Left ventricle myocardium inferior (tissue), 1 donor: ENCODE data around the gene RGP1. TPM values are rescaled to one million over a fixed set of nuclear protein-coding genes. Genes with fewer than 3 reads are reported as not detected.

Source experiments
- DNase-seq: peaks from one replicate; pipeline ENCODE4 v3.0.0-alpha.2; 2020
- H3K27ac ChIP-seq: fragments of 200-600 bp; replicated peaks from 2 replicates; pipeline ENCODE4 v1.8.0; 2021
- H3K27me3 ChIP-seq: fragments of 200-600 bp; 2 replicates; pipeline ENCODE4 v1.8.0; 2021; ENCODE audit warnings: low read depth
- H3K36me3 ChIP-seq: fragments of 200-600 bp; 2 replicates; pipeline ENCODE4 v1.8.0; 2021
- H3K4me1 ChIP-seq: fragments of 200-600 bp; 2 replicates; pipeline ENCODE4 v1.8.0; 2021
- H3K4me3 ChIP-seq: fragments of 200-600 bp; 2 replicates; pipeline ENCODE4 v1.8.0; 2021; ENCODE audit warnings: mild to moderate bottlenecking, moderate library complexity
- H3K9me3 ChIP-seq: fragments of 200-600 bp; replicated peaks from 2 replicates; pipeline ENCODE4 v1.8.0; 2021
- CTCF ChIP-seq: fragments of 200-600 bp; IDR thresholded peaks from 2 replicates; pipeline ENCODE4 v1.8.0; 2021; ENCODE audit warnings: antibody characterized with exemption, mild to moderate bottlenecking, borderline replicate concordance
- intact Hi-C: fragments of 100-400 bp; cut with micrococcal nuclease; formaldehyde crosslinking; loops from one replicate; pipeline ENCODE4 v1.11.0; 2022
- total RNA-seq: library from RNA; stranded (reverse); fragmentation: NEBNext Ultra II Directional; extraction: Animal tissue kit (Norgen Biotek cat#: 25700); gene quantifications from one replicate; pipeline ENCODE4 v1.2.1, GENCODE V29; 2021
- donor health status: DM: no; HTN: yes; CAD: no; lungs with severe emphysema.

The RGP1 gene
- total RNA-seq, 1 donor from 2014 or later: 30.2 TPM

GRCh38 chr9:35716230-35716629 is 32.9 kb upstream of the RGP1 start:
- peaks cover 100% of the 10 kb centered on the region for H3K36me3 ChIP-seq
- intact Hi-C loops: no loop called here
- H3K9me3 ChIP-seq: no peaks in the 10 kb centered on the region
- TF ChIP-seq CTCF: no peak
- H3K27ac ChIP-seq: no peak overlapping the region
- H3K4me1 ChIP-seq: peaks cover 7% of the 10 kb centered on the region
- H3K27me3 ChIP-seq: no peaks in the 10 kb centered on the region
- DNase-seq: no peak
- H3K4me3 ChIP-seq: no peak overlapping the region

DNA sequence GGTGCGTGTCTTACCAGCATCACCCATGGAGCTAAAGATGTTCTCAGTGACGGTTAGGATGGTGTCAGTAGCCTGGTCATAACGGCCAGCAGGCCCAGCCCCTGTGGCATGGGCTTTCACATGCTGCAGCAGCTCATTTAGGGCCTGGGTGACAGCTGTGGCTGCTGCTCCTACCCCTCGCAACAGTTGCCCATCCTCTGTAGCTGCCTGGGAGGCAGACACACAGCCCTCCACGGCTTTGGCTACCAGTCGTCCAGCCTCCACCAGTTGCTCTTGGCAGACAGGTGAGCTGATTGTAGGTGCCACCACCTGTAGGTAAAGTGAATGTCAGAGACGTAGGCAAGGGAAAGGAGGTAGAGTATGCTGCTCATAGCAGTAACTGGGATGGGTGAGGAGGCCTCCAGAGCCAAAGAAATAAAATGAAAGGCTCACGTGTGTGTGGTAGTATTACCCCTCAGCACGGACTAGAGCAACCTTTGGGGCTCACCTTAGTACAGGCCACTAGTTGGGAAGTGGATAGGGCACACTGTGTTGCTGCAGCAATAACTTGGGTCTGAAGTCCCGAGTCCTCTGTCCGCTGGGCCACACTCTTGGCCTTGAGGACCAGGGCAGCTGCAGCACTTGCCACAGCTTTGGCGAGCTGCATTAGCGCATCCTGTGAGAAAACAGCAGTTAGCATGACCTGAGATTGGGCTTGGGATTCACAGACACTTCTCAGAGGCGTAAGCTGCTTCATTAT is 31.8 kb upstream of the RGP1 start:
- Histone ChIP-seq H3K9me3 (no peaks in the 10 kb centered on the region), H3K4me1 (no peaks in the 10 kb centered on the region), H3K36me3 (peaks cover 100% of the 10 kb centered on the region), H3K27ac (no peak overlapping the region), H3K4me3 (no peak overlapping the region), H3K27me3 (no peaks in the 10 kb centered on the region)
- TF ChIP-seq CTCF: no peak
- DNase-seq: no peak
- intact Hi-C loops: no loop called here

GRCh38 chr9:35718721-35719511 is 30.2 kb upstream of the RGP1 start:
- Histone ChIP-seq H3K4me3 (no peak overlapping the region), H3K27ac (no peak overlapping the region), H3K27me3 (no peaks in the 10 kb centered on the region), H3K36me3 (peaks cover 100% of the 10 kb centered on the region), H3K9me3 (no peaks in the 10 kb centered on the region), H3K4me1 (no peaks in the 10 kb centered on the region)
- no peak for DNase-seq
- TF ChIP-seq CTCF: no peak
- intact Hi-C loops: no loop called here

DNA sequence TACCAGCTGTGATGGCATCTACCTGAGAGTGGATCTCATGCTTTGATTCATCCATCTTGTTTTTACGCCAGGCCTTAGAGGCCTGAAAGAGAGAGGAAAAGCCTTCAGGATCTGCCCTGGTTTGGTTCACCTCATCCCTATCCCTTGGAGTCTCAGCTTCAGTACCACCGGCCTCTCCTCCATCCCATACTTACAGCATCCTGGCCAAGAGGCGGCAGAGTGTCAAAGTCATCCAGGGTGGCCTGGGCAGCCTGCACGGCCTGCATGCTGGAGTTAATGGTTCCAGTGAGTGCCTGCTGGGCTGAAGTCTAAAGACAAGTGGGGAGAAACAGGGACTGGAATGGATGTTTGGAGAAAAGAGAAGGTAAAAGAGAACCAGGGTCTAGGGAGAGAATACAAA is 29.5 kb upstream of the RGP1 start:
- DNase-seq: no peak
- Histone ChIP-seq H3K4me3 (no peak overlapping the region), H3K27ac (no peak overlapping the region), H3K36me3 (peaks cover 100% of the 10 kb centered on the region), H3K4me1 (no peaks in the 10 kb centered on the region), H3K9me3 (no peaks in the 10 kb centered on the region), H3K27me3 (no peaks in the 10 kb centered on the region)
- intact Hi-C loops: no loop called here
- no peak for TF ChIP-seq CTCF

GRCh38 chr9:35723426-35723825 is 25.7 kb upstream of the RGP1 start:
- DNase-seq: no peak
- intact Hi-C loops: no loop called here
- TF ChIP-seq CTCF: no peak
- Histone ChIP-seq H3K36me3 (peaks cover 74% of the 10 kb centered on the region), H3K4me3 (no peak overlapping the region), H3K27ac (no peak overlapping the region), H3K27me3 (no peaks in the 10 kb centered on the region), H3K9me3 (no peaks in the 10 kb centered on the region), H3K4me1 (peaks cover 29% of the 10 kb centered on the region)
